Neuron (in vitro differentiated cells): ENCODE data around the gene COL25A1.
A peak's percentile ranks its signal among the peaks of the same experiment; 100 is the strongest.

Experiments
- H2AFZ ChIP-seq: one replicate; pipeline ENCODE4 v1.6.1; 2013; ENCODE audit warnings: low read depth, mild to moderate bottlenecking, inconsistent platforms, low read length, moderate library complexity
- H3K27me3 ChIP-seq: one replicate; pipeline ENCODE4 v1.6.1; 2013; ENCODE audit warnings: low read length; ENCODE audit not compliant: insufficient read depth
- H3K36me3 ChIP-seq: one replicate; pipeline ENCODE4 v1.6.1; 2013; ENCODE audit warnings: low read length; ENCODE audit not compliant: insufficient read depth
- H3K4me1 ChIP-seq: one replicate; pipeline ENCODE4 v1.6.1; 2013; ENCODE audit warnings: low read length; ENCODE audit not compliant: insufficient read depth
- H3K4me3 ChIP-seq: 2 replicates; pipeline ENCODE4 v1.5.1; 2013; ENCODE audit warnings: mild to moderate bottlenecking, low read length, moderate library complexity
- H3K9me3 ChIP-seq: one replicate; pipeline ENCODE4 v1.6.1; 2013; ENCODE audit warnings: low read length

Gene COL25A1

GRCh38 chr4:109302361-109303139 lies at the start of gene COL25A1:
COL25A1 (minus strand) TSS chr4:109302658.
- Histone ChIP-seq H3K9me3 (no peaks in the 10 kb centered on the region), H3K36me3 (no peaks in the 10 kb centered on the region), H3K4me3 (peak within 1 kb of the TSS; percentile 35), H3K4me1 (peaks cover 7% of the 10 kb centered on the region), H3K27me3 (peaks cover 45% of the 10 kb centered on the region), H2AFZ (peak within 1 kb of the TSS; percentile 59)

- Histone ChIP-seq H2AFZ (no peak overlapping the region), H3K4me3 (no peak overlapping the region), H3K36me3 (no peaks in the 10 kb centered on the region)
Measured at GRCh38 chr4:109350121-109350520, 47.7 kb upstream of the COL25A1 start.

GRCh38 chr4:109334129-109335105 lies 32.0 kb upstream of the COL25A1 start:
- H3K4me1 ChIP-seq: no peaks in the 10 kb centered on the region
- no peak overlapping the region for H2AFZ ChIP-seq
- H3K4me3 ChIP-seq: no peak overlapping the region
- no peaks in the 10 kb centered on the region for H3K9me3 ChIP-seq
- no peaks in the 10 kb centered on the region for H3K36me3 ChIP-seq
- no peaks in the 10 kb centered on the region for H3K27me3 ChIP-seq

More at GRCh38 chr4:109350121-109350520, 47.7 kb upstream of the COL25A1 start:
- no peaks in the 10 kb centered on the region for H3K27me3 ChIP-seq
- H3K4me1 ChIP-seq: no peaks in the 10 kb centered on the region
- no peaks in the 10 kb centered on the region for H3K9me3 ChIP-seq

GRCh38 chr4:109332926-109333464 lies 30.5 kb upstream of the COL25A1 start:
- Histone ChIP-seq H3K27me3 (no peaks in the 10 kb centered on the region), H3K36me3 (no peaks in the 10 kb centered on the region), H3K4me3 (no peak overlapping the region), H2AFZ (no peak overlapping the region), H3K9me3 (no peaks in the 10 kb centered on the region), H3K4me1 (no peaks in the 10 kb centered on the region)

- Histone ChIP-seq H3K27me3 (no peaks in the 10 kb centered on the region), H2AFZ (no peak overlapping the region), H3K4me3 (no peak overlapping the region), H3K9me3 (no peaks in the 10 kb centered on the region), H3K36me3 (no peaks in the 10 kb centered on the region), H3K4me1 (no peaks in the 10 kb centered on the region)
Measured at GRCh38 chr4:109327641-109328040, 25.2 kb upstream of the COL25A1 start.

- Histone ChIP-seq H3K4me1 (no peaks in the 10 kb centered on the region), H3K27me3 (no peaks in the 10 kb centered on the region), H3K4me3 (no peak overlapping the region), H3K36me3 (no peaks in the 10 kb centered on the region), H2AFZ (no peak overlapping the region), H3K9me3 (no peaks in the 10 kb centered on the region)
Measured at GRCh38 chr4:109325698-109326097, 23.2 kb upstream of the COL25A1 start.

GRCh38 chr4:109323348-109323747 lies 20.9 kb upstream of the COL25A1 start:
- no peaks in the 10 kb centered on the region for H3K36me3 ChIP-seq
- no peak overlapping the region for H2AFZ ChIP-seq
- no peaks in the 10 kb centered on the region for H3K27me3 ChIP-seq
- H3K4me1 ChIP-seq: no peaks in the 10 kb centered on the region
- H3K4me3 ChIP-seq: no peak overlapping the region
- H3K9me3 ChIP-seq: no peaks in the 10 kb centered on the region

GRCh38 chr4:109321232-109321631 lies 18.8 kb upstream of the COL25A1 start:
- Histone ChIP-seq H3K27me3 (no peaks in the 10 kb centered on the region), H2AFZ (no peak overlapping the region), H3K4me3 (no peak overlapping the region), H3K36me3 (no peaks in the 10 kb centered on the region), H3K4me1 (no peaks in the 10 kb centered on the region), H3K9me3 (no peaks in the 10 kb centered on the region)

- Histone ChIP-seq H2AFZ (no peak overlapping the region), H3K9me3 (no peaks in the 10 kb centered on the region), H3K36me3 (no peaks in the 10 kb centered on the region), H3K27me3 (no peaks in the 10 kb centered on the region), H3K4me1 (no peaks in the 10 kb centered on the region), H3K4me3 (no peak overlapping the region)
Measured at GRCh38 chr4:109319684-109320083, 17.2 kb upstream of the COL25A1 start.

- Histone ChIP-seq H3K4me3 (no peak overlapping the region), H3K9me3 (no peaks in the 10 kb centered on the region), H3K27me3 (no peaks in the 10 kb centered on the region), H3K4me1 (no peaks in the 10 kb centered on the region), H2AFZ (no peak overlapping the region), H3K36me3 (no peaks in the 10 kb centered on the region)
Measured at GRCh38 chr4:109319156-109319555, 16.7 kb upstream of the COL25A1 start.

GRCh38 chr4:109315818-109316217 lies 13.4 kb upstream of the COL25A1 start:
- no peak overlapping the region for H3K4me3 ChIP-seq
- H3K9me3 ChIP-seq: no peaks in the 10 kb centered on the region
- H3K27me3 ChIP-seq: no peaks in the 10 kb centered on the region
- no peak overlapping the region for H2AFZ ChIP-seq
- H3K4me1 ChIP-seq: no peaks in the 10 kb centered on the region
- H3K36me3 ChIP-seq: no peaks in the 10 kb centered on the region

- H3K36me3 ChIP-seq: no peaks in the 10 kb centered on the region
- no peaks in the 10 kb centered on the region for H3K27me3 ChIP-seq
- H3K4me3 ChIP-seq: no peak overlapping the region
- no peaks in the 10 kb centered on the region for H3K9me3 ChIP-seq
- H2AFZ ChIP-seq: no peak overlapping the region
- H3K4me1 ChIP-seq: no peaks in the 10 kb centered on the region
Measured at GRCh38 chr4:109315341-109315740, 12.9 kb upstream of the COL25A1 start.
